Panc1 (cell line): ENCODE results near the gene SUCLG2. TPM values are rescaled to one million over a fixed set of nuclear protein-coding genes. Genes with fewer than 3 reads are reported as not detected.

Experiments
- ATAC-seq: fragments of 200-7000 bp; cut with Tn5 transposase; 2 replicates; pipeline ENCODE4 v1.9.1; 2020; ENCODE audit warnings: mild to moderate bottlenecking, moderate library complexity
- BruUV-seq: library from RNA; stranded (reverse); fragments of 400-500 nt; replicated peaks from 2 replicates; lab custom pipeline; 2021; lab: Mats Ljungman, UMichigan
- CTCF ChIA-PET: fragments of 300-600 bp; sonication (Branson Sonifier 250); formaldehyde crosslinking; loops from one replicate; lab custom pipeline; 2022; ENCODE audit warnings: antibody characterized with exemption; lab: Charles Lee
- POLR2A ChIA-PET: fragments of 300-600 bp; sonication (Branson Sonifier 250); formaldehyde crosslinking; loops from one replicate; lab custom pipeline; 2022; ENCODE audit warnings: antibody characterized with exemption; lab: Charles Lee
- DNase-seq: peaks from one replicate; pipeline ENCODE4 v3.0.0-alpha.2; 2010; ENCODE audit warnings: low read depth, low spot score
- H3K27ac ChIP-seq: 2 replicates; pipeline ENCODE4 v1.5.1; 2011; ENCODE audit warnings: mild to moderate bottlenecking, low read length, inconsistent platforms
- H3K27me3 ChIP-seq: fragments of 200-500 bp; sonication (Bioruptor generic); 2 replicates; pipeline ENCODE4 v1.6.0; 2014; ENCODE audit warnings: low read length, inconsistent platforms; ENCODE audit not compliant: control insufficient read depth, insufficient read depth
- H3K36me3 ChIP-seq: fragments of 200-500 bp; sonication (Bioruptor generic); 2 replicates; pipeline ENCODE4 v1.5.1; 2014; ENCODE audit warnings: inconsistent platforms, mild to moderate bottlenecking, low read length, moderate library complexity; ENCODE audit not compliant: control insufficient read depth, insufficient read depth
- H3K4me1 ChIP-seq: 2 replicates; pipeline ENCODE4 v1.5.1; 2011; ENCODE audit warnings: inconsistent platforms, mild to moderate bottlenecking, low read length, moderate library complexity; ENCODE audit not compliant: control insufficient read depth, insufficient read depth
- H3K4me3 ChIP-seq, 2 experiments: 2 replicates each; pipeline ENCODE4 v1.5.1; 2011 to 2012; ENCODE audit warnings: low read depth in 2 of 2, low read length in 2 of 2, mild to moderate bottlenecking in 2 of 2, inconsistent platforms in 1 of 2, moderate library complexity in 1 of 2
- H3K9me3 ChIP-seq: fragments of 200-500 bp; sonication (Bioruptor generic); 2 replicates; pipeline ENCODE4 v1.5.1; 2014; ENCODE audit warnings: low read depth, mild to moderate bottlenecking, inconsistent platforms, low read length, moderate library complexity; ENCODE audit not compliant: control insufficient read depth, insufficient read depth
- CTCF ChIP-seq: fragments of 450-650 bp; IDR thresholded peaks from 2 replicates; pipeline ENCODE4 v1.5.1; 2017; ENCODE audit warnings: mild to moderate bottlenecking
- POLR2AphosphoS5 ChIP-seq: IDR thresholded peaks from 2 replicates; pipeline ENCODE4 v1.6.1; 2012; ENCODE audit warnings: mild to moderate bottlenecking, low read depth, low read length, moderate library complexity
- SIN3A ChIP-seq: IDR thresholded peaks from 2 replicates; pipeline ENCODE4 v1.6.1; 2012; ENCODE audit warnings: low read depth, mild to moderate bottlenecking, low read length, moderate library complexity, borderline replicate concordance; ENCODE audit not compliant: insufficient read depth
- TCF7L2 ChIP-seq: IDR thresholded peaks from 2 replicates; pipeline ENCODE4 v1.6.1; 2011; ENCODE audit warnings: mild to moderate bottlenecking, low read depth, low read length, inconsistent platforms
- in situ Hi-C: cut with HindIII; loops from 2 replicates; pipeline ENCODE4 v1.10.0; 2016; ENCODE audit warnings: low sequenced_read_pairs, low pct_unique_long_range_greater_than_20kb
- intact Hi-C: fragments of 100-400 bp; cut with micrococcal nuclease; formaldehyde crosslinking; loops from one replicate; pipeline ENCODE4 v1.10.0; 2022; ENCODE audit not compliant: unreplicated experiment
- total RNA-seq: library from RNA; stranded (reverse); gene quantifications from one replicate; pipeline ENCODE4 v1.2.1, GENCODE V29; 2021; ENCODE audit not compliant: unreplicated experiment
- TF ChIP-seq, protein P1 (sequence below), 2 experiments: IDR thresholded peaks; 2 replicates each; pipeline ENCODE4 v1.6.1; 2011 to 2012; ENCODE audit warnings: low read depth in 2 of 2, control low read depth in 1 of 2, low read length in 1 of 2, mild to moderate bottlenecking in 1 of 2, moderate library complexity in 1 of 2; ENCODE audit not compliant: insufficient read depth in 1 of 2

SUCLG2 gene
- total RNA-seq, 1 experiment from 2014 or later: 28.3 TPM

DNA sequence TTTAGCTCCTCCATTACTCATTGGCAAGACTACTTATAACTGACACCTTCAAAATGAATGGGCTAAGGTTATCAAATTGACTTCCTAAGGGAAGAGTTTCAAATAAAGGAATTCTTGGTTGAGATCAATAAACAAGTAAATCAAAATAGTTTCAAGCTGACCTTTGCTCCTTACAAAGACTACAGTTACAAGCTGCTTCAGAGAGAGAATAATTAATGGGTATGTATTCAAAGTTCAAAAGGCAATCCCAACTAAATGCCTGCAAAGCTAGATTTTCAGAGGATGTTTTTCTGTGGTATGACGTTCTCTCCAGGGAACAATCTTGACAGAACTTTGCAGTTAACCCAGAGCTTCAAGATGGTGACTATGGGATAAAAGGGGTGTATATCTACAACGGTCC, 153.7 kb downstream of the SUCLG2 start:
- ATAC-seq: no peak
- Histone ChIP-seq H3K36me3 (no peaks in the 10 kb centered on the region; the same call in 1 of the 2 replicates), H3K27me3 (no peaks in the 10 kb centered on the region), H3K27ac (no peak overlapping the region), H3K4me3 (no peak overlapping the region), H3K9me3 (no peaks in the 10 kb centered on the region), H3K4me1 (no peaks in the 10 kb centered on the region)
- TF ChIP-seq TCF7L2 (no peak), POLR2AphosphoS5 (no peak), SIN3A (no peak), CTCF (no peak)
- TF ChIP-seq, protein P1, sequence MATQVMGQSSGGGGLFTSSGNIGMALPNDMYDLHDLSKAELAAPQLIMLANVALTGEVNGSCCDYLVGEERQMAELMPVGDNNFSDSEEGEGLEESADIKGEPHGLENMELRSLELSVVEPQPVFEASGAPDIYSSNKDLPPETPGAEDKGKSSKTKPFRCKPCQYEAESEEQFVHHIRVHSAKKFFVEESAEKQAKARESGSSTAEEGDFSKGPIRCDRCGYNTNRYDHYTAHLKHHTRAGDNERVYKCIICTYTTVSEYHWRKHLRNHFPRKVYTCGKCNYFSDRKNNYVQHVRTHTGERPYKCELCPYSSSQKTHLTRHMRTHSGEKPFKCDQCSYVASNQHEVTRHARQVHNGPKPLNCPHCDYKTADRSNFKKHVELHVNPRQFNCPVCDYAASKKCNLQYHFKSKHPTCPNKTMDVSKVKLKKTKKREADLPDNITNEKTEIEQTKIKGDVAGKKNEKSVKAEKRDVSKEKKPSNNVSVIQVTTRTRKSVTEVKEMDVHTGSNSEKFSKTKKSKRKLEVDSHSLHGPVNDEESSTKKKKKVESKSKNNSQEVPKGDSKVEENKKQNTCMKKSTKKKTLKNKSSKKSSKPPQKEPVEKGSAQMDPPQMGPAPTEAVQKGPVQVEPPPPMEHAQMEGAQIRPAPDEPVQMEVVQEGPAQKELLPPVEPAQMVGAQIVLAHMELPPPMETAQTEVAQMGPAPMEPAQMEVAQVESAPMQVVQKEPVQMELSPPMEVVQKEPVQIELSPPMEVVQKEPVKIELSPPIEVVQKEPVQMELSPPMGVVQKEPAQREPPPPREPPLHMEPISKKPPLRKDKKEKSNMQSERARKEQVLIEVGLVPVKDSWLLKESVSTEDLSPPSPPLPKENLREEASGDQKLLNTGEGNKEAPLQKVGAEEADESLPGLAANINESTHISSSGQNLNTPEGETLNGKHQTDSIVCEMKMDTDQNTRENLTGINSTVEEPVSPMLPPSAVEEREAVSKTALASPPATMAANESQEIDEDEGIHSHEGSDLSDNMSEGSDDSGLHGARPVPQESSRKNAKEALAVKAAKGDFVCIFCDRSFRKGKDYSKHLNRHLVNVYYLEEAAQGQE (IDR thresholded peaks at IDR 0.05; ENCODE audit: insufficient read depth in 1 of 2, low read depth in 2 of 2, low read length in 1 of 2): no peak
- no TSS peak for BruUV-seq
- in situ Hi-C loops (no loop called here), intact Hi-C loops (no loop called here)
- DNase-seq: no peak
- POLR2A ChIA-PET: no interaction called here
- CTCF ChIA-PET: no interaction called here

DNA sequence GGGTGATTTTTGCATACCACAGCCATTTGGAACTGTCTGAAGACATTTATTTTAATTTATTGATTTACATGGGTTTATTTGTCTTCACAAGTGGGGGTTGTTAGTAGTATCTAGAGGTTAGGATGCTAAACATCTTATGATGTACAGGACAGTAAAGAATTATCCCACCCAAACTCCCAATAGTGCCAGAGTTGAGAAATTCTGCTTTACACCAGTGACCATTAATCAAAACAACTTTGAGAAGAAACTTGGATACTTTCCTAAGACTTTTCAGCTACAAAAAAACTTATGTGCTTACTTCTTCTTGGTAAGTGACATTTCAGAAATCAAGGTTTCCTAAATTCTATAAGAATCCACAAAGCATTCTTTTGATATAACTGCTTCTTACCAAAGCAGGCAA, 156.7 kb downstream of the SUCLG2 start:
- no peaks in the 10 kb centered on the region for H3K27me3 ChIP-seq
- in situ Hi-C loops (no loop called here), intact Hi-C loops (no loop called here)
- no TSS peak for BruUV-seq
- ChIA-PET CTCF (no interaction called here), POLR2A (no interaction called here)
- no peak overlapping the region for H3K27ac ChIP-seq
- no peaks in the 10 kb centered on the region; the same call in 1 of the 2 replicates for H3K36me3 ChIP-seq
- DNase-seq: no peak
- H3K4me3 ChIP-seq: no peak overlapping the region
- TF ChIP-seq CTCF (no peak), TCF7L2 (no peak), POLR2AphosphoS5 (no peak), SIN3A (no peak)
- TF ChIP-seq, protein P1 (IDR thresholded peaks at IDR 0.05; ENCODE audit: insufficient read depth in 1 of 2, low read depth in 2 of 2, low read length in 1 of 2): no peak
- ATAC-seq: no peak
- H3K4me1 ChIP-seq: no peaks in the 10 kb centered on the region
- no peaks in the 10 kb centered on the region for H3K9me3 ChIP-seq
